GM23248 (cell line): ENCODE results near the gene FGGY.

ENCODE experiments used
- EZH2 ChIP-seq: fragments of 200-600 bp; sonication (generic); IDR thresholded peaks from 2 replicates; pipeline ENCODE4 v1.6.1; 2018; ENCODE audit warnings: antibody characterized with exemption, mild to moderate bottlenecking; ENCODE audit not compliant: insufficient read depth, poor library complexity, severe bottlenecking
- EZH2phosphoT487 ChIP-seq: fragments of 200-600 bp; sonication (generic); IDR thresholded peaks from 2 replicates; pipeline ENCODE4 v1.6.1; 2018; ENCODE audit warnings: antibody characterized with exemption, moderate library complexity, mild to moderate bottlenecking, low read depth; ENCODE audit not compliant: insufficient read depth

DNA sequence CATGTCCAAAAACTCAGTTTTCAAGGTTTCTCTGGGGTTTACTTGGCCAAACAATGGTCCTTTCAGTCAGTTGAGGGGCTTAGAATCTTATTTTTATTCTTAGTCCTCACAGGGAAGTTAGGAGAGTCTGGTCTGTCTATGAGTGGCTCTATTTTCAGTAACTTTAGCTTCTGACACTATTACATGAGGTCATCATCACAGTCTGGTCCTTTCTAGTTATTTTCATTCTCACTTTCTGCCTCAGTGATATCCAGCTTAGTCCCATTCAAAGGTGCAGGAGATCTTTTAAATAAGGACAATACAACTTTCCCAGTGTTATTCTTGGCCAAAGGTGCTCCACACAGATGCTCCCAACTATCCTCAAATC, 30.0 kb upstream of the FGGY start:
- no peak for TF ChIP-seq EZH2phosphoT487
- no peak for TF ChIP-seq EZH2
